Activated CD4-positive, alpha-beta memory T cell treated with anti-CD3 and anti-CD28 coated beads for 36 hours (primary cell): ENCODE data around the gene NOC2L. TPM values are rescaled to one million over a fixed set of nuclear protein-coding genes. Genes with fewer than 3 reads are reported as not detected.

Source experiments
- CTCF ChIA-PET: fragments of 350-600 bp; sonication (Branson Sonifier 250); formaldehyde crosslinking; loops from one replicate; lab custom pipeline; 2021; ENCODE audit warnings: antibody characterized with exemption, inconsistent platforms; lab: Charles Lee
- POLR2A ChIA-PET: fragments of 350-600 bp; sonication (Branson Sonifier 250); formaldehyde crosslinking; loops from one replicate; lab custom pipeline; 2021; ENCODE audit warnings: antibody characterized with exemption; lab: Charles Lee
- DNase-seq: peaks from one replicate; pipeline ENCODE4 v3.0.0-alpha.2; 2020
- H3K27ac Mint-ChIP-seq: one replicate; pipeline ENCODE4 v1.8.0; 2021; ENCODE audit warnings: mixed read lengths
- H3K27me3 Mint-ChIP-seq: one replicate; pipeline ENCODE4 v1.8.0; 2021; ENCODE audit warnings: mixed read lengths
- H3K36me3 Mint-ChIP-seq: one replicate; pipeline ENCODE4 v1.8.0; 2021; ENCODE audit warnings: mixed read lengths
- H3K4me1 Mint-ChIP-seq: one replicate; pipeline ENCODE4 v1.8.0; 2021; ENCODE audit warnings: low read depth, mixed read lengths
- H3K4me3 Mint-ChIP-seq: one replicate; pipeline ENCODE4 v1.8.0; 2021; ENCODE audit warnings: mild to moderate bottlenecking, mixed read lengths
- H3K9me3 Mint-ChIP-seq: one replicate; pipeline ENCODE4 v1.8.0; 2021; ENCODE audit warnings: mixed read lengths
- intact Hi-C: fragments of 100-400 bp; cut with micrococcal nuclease; formaldehyde crosslinking; loops from one replicate; pipeline ENCODE4 v1.15.1; 2023
- total RNA-seq, 2 experiments: library from RNA; stranded (reverse); gene quantifications; one replicate each; pipeline ENCODE4 v1.2.3, GENCODE V29; 2021

Gene NOC2L
- total RNA-seq, 2 experiments from 2014 or later, result 111 to 117 TPM

- H3K27me3 Mint-ChIP-seq, result peaks cover 20% of the 10 kb centered on the region
- peaks cover 22% of the 10 kb centered on the region for H3K36me3 Mint-ChIP-seq
- CTCF ChIA-PET, result interaction anchor here (2.9 kb wide), 1 partner anchor 37 kb away, joined by 14 read pairs; no protein-coding TSS in a partner anchor
- no peak overlapping the region for H3K27ac Mint-ChIP-seq
- intact Hi-C loops, result no loop called here
- peaks cover 8% of the 10 kb centered on the region for H3K4me1 Mint-ChIP-seq
- no peaks in the 10 kb centered on the region for H3K9me3 Mint-ChIP-seq
- H3K4me3 Mint-ChIP-seq, result no peak overlapping the region
- no peak for DNase-seq
- POLR2A ChIA-PET, result interaction anchor here (1.0 kb wide), 1 partner anchor 16 kb away, joined by 3 read pairs; no protein-coding TSS in a partner anchor
Measured at GRCh38 chr1:942411-942821, 16.6 kb downstream of the NOC2L start.

GRCh38 chr1:941588-942383 is 17.3 kb downstream of the NOC2L start:
- Mint-ChIP-seq H3K36me3 (peaks cover 17% of the 10 kb centered on the region), H3K9me3 (no peaks in the 10 kb centered on the region), H3K4me3 (peak overlapping the region; percentile 50), H3K27ac (no peak overlapping the region), H3K27me3 (peaks cover 21% of the 10 kb centered on the region), H3K4me1 (peaks cover 8% of the 10 kb centered on the region)
- ChIA-PET POLR2A (interaction anchor here (1.0 kb wide), 2 partner anchors 13 to 16 kb away, joined by 3 read pairs; no protein-coding TSS in a partner anchor), CTCF (interaction anchor here (2.9 kb wide), 1 partner anchor 37 kb away, joined by 14 read pairs; no protein-coding TSS in a partner anchor)
- DNase-seq, result no peak
- intact Hi-C loops, result no loop called here

DNA sequence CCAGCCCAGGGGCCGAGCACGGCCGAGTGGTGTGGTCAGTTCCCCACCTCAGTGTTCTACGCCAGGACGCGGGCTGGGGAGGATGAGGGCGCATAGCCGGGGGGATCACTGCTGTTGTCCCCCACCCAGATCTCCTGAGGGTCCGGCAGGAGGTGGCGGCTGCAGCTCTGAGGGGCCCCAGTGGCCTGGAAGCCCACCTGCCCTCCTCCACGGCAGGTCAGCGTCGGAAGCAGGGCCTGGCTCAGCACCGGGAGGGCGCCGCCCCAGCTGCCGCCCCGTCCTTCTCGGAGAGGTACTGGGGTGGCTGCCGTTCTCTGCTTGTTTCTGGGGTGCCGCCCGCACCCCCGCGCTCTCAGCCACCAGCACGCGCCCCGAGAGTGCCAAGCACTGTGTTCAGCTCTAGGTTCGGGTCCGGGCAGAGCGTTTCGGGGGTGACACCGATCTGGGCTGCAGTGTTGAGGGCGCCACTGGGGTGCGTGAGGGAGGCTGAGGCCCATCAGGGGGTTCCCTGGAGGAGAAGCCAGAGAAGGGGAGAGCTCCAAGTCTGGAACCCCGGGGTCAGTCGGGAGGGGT is 18.0 kb downstream of the NOC2L start:
- POLR2A ChIA-PET, result interaction anchor here (1.0 kb wide), 1 partner anchor 12 kb away, joined by 3 read pairs; no protein-coding TSS in a partner anchor
- Mint-ChIP-seq H3K9me3 (no peaks in the 10 kb centered on the region), H3K4me1 (peaks cover 8% of the 10 kb centered on the region), H3K27ac (no peak overlapping the region), H3K27me3 (peaks cover 21% of the 10 kb centered on the region), H3K36me3 (peaks cover 17% of the 10 kb centered on the region), H3K4me3 (peak overlapping the region; percentile 50)
- no peak for DNase-seq
- intact Hi-C loops, result no loop called here
- CTCF ChIA-PET, result interaction anchor here (0.7 to 2.9 kb wide), 2 partner anchors 15 to 36 kb away, joined by 3 to 14 read pairs; no protein-coding TSS in a partner anchor

DNA sequence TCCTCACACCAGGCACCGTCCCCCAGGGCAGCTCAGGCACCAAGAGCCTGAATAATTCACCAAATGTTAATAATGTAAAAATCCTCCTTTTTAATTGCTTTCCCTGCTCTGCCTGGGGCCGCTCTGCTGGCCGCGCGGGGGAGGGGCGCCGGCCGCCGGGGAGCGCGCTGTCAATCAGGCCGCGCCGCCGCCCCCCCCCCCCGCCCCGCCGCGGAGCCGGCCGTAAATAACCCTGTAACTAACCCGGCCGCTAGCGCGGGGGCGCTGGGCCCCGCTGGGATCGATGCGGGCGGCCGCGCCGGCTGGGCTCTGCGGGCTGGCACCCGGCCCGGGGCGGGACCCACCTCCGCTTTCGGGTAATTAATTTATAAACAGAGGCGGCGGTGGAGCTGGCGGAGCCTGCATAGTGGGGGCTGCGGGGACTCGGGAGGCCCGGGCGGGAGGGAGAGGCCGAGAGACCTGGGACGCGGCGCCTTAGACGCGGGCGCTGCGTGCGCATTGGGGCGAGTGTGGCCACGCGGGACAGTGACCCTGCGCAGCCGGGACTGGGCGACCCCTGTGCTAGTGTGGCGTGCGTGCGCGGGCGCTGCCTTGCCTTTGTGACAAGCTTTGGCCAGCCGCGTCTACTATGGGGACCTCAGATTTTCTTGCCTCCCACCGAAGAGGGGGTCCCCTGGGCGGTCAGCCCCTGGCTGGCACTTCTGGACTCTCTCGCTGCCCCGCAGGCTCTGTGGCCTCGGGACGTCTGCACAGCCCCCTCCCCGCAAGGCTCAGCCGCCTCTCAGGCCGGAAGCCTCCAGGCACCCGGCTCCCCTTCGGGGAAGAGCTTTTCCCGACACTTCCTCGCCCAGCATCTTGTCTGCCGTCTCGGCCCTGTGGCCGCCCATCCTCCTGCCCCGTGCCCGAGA is 18.7 kb downstream of the NOC2L start:
- Mint-ChIP-seq H3K27me3 (peaks cover 24% of the 10 kb centered on the region), H3K4me3 (peak overlapping the region; percentile 32), H3K4me1 (peaks cover 11% of the 10 kb centered on the region), H3K36me3 (peaks cover 11% of the 10 kb centered on the region), H3K9me3 (no peaks in the 10 kb centered on the region), H3K27ac (no peak overlapping the region)
- no peak for DNase-seq
- CTCF ChIA-PET, result interaction anchor here (0.7 to 3.0 kb wide), 3 partner anchors 14 to 35 kb away, joined by 3 to 19 read pairs (median 14); no protein-coding TSS in a partner anchor
- POLR2A ChIA-PET, result interaction anchor here (1.0 kb wide), 1 partner anchor 11 kb away, joined by 3 read pairs; no protein-coding TSS in a partner anchor
- intact Hi-C loops, result no loop called here

- ChIA-PET CTCF (interaction anchor here (3.0 kb wide), 1 partner anchor 34 kb away, joined by 19 read pairs; no protein-coding TSS in a partner anchor), POLR2A (no interaction called here)
- H3K27me3 Mint-ChIP-seq, result peaks cover 30% of the 10 kb centered on the region
- H3K27ac Mint-ChIP-seq, result no peak overlapping the region
- H3K4me3 Mint-ChIP-seq, result no peak overlapping the region
- no peaks in the 10 kb centered on the region for H3K9me3 Mint-ChIP-seq
- intact Hi-C loops, result no loop called here
- H3K36me3 Mint-ChIP-seq, result peaks cover 5% of the 10 kb centered on the region
- H3K4me1 Mint-ChIP-seq, result peaks cover 16% of the 10 kb centered on the region
- DNase-seq, result no peak
Measured at GRCh38 chr1:939511-940106, 19.4 kb downstream of the NOC2L start.

- POLR2A ChIA-PET, result no interaction called here
- H3K27ac Mint-ChIP-seq, result no peak overlapping the region
- DNase-seq, result no peak
- H3K36me3 Mint-ChIP-seq, result peaks cover 1% of the 10 kb centered on the region
- H3K9me3 Mint-ChIP-seq, result no peaks in the 10 kb centered on the region
- H3K4me3 Mint-ChIP-seq, result no peak overlapping the region
- intact Hi-C loops, result no loop called here
- CTCF ChIA-PET, result interaction anchor here (0.9 to 3.0 kb wide), 4 partner anchors 27 to 36 kb away, joined by 3 to 19 read pairs (median 4); no protein-coding TSS in a partner anchor
- peaks cover 16% of the 10 kb centered on the region for H3K4me1 Mint-ChIP-seq
- peaks cover 30% of the 10 kb centered on the region for H3K27me3 Mint-ChIP-seq
Measured at GRCh38 chr1:938711-939489, 20.2 kb downstream of the NOC2L start.

DNA sequence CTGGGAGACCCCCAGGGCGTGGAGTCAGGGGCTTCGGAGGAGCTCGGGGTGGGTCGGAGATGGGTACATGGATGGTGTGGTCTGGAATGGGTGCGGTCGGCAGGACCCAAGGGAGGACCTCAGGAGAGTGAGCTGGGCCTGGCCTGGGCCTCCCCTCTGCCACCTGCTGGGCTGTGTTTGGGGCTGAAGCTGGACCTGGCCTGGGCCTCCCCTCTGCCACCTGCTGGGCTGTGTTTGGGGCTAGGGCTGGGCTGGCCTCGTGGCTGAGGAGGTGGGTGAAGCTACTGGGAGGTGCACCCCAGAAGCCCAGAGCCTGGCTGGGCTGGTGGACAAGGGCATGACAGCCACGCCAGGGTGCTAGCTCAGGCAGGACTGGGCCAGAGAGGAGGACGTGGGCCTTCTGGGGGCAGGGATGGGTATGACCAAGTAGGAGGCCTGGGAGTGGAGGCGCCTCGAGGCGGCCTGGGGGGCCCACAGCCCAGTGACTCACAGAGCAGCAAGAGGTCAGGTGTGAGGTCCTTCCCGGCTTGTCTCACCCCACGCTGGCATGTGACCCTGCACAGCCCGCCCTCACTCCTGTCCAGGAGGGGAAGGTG is 20.9 kb downstream of the NOC2L start:
- Mint-ChIP-seq H3K36me3 (no peaks in the 10 kb centered on the region), H3K27me3 (peaks cover 33% of the 10 kb centered on the region), H3K27ac (no peak overlapping the region), H3K4me3 (no peak overlapping the region), H3K9me3 (no peaks in the 10 kb centered on the region), H3K4me1 (peaks cover 16% of the 10 kb centered on the region)
- CTCF ChIA-PET, result interaction anchor here (0.9 to 3.0 kb wide), 4 partner anchors 26 to 36 kb away, joined by 3 to 19 read pairs (median 4); no protein-coding TSS in a partner anchor
- DNase-seq, result peak; percentile 43
- POLR2A ChIA-PET, result no interaction called here
- intact Hi-C loops, result no loop called here

DNA sequence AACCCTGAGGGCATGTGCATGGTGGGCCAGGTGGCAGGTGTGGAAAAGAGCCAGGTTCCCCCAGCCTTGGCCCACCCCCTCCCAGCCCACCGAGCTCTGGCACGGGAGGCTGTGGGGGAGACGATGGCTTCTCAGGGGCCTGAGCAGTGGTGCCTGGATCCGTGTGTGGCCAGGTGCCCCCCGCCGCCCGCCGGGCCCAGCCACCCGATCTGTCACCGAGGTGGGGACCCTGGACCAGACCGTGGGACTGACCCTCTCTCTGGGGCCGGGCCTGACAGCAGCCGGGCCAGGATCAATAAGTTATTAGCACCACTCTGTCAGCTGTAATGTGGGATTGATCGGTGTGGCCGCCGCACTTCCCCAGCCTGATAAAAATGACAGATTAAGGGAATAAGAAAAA is 21.5 kb downstream of the NOC2L start:
- Mint-ChIP-seq H3K27ac (no peak overlapping the region), H3K4me3 (no peak overlapping the region), H3K36me3 (no peaks in the 10 kb centered on the region), H3K4me1 (peaks cover 16% of the 10 kb centered on the region), H3K27me3 (peaks cover 33% of the 10 kb centered on the region), H3K9me3 (no peaks in the 10 kb centered on the region)
- POLR2A ChIA-PET, result no interaction called here
- intact Hi-C loops, result no loop called here
- DNase-seq, result no peak
- CTCF ChIA-PET, result interaction anchor here (1.4 to 3.0 kb wide), 3 partner anchors 25 to 34 kb away, joined by 3 to 19 read pairs (median 5); no protein-coding TSS in a partner anchor

GRCh38 chr1:936348-937264 is 22.4 kb downstream of the NOC2L start:
- H3K36me3 Mint-ChIP-seq, result no peaks in the 10 kb centered on the region
- peaks cover 16% of the 10 kb centered on the region for H3K4me1 Mint-ChIP-seq
- H3K27me3 Mint-ChIP-seq, result peaks cover 34% of the 10 kb centered on the region
- H3K27ac Mint-ChIP-seq, result no peak overlapping the region
- H3K4me3 Mint-ChIP-seq, result no peak overlapping the region
- ChIA-PET CTCF (interaction anchor here (3.0 kb wide), 1 partner anchor 31 kb away, joined by 19 read pairs; no protein-coding TSS in a partner anchor), POLR2A (no interaction called here)
- no peaks in the 10 kb centered on the region for H3K9me3 Mint-ChIP-seq
- DNase-seq, result no peak
- intact Hi-C loops, result no loop called here
